PFSK-1 (cell line): ENCODE measurements around the gene SP2.

ENCODE experiments used
- POLR2AphosphoS5 ChIP-seq: IDR thresholded peaks from 2 replicates; pipeline ENCODE4 v1.6.1; 2012; ENCODE audit warnings: low read depth, mild to moderate bottlenecking, control low read depth, low read length, moderate library complexity
- TAF1 ChIP-seq: IDR thresholded peaks from 2 replicates; pipeline ENCODE4 v1.6.1; 2012; ENCODE audit warnings: low read length, control low read depth, borderline replicate concordance; ENCODE audit not compliant: insufficient read depth

DNA sequence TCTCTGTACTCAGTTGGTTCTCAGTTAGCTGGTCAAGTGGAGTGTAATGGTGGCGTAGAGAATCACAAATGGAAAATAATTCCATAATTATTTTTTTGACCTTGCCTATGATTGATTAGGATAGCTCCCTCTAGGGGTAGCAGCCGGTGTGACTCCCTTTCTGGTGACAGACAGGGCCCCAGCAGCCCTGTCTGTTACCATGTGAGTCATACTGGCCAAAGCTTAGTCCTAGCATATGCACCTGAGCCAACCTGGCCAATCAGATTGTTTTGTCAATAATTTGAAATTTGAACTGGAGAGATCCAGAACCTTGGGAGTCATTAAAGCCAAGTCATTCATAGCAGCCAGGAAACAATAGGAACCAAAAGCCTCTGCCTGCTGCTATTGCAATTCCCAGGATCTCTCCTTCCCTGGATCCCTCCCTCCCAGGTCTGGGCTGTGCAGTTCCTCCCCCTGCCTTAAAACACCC, 50.9 kb downstream of the SP2 start:
- TF ChIP-seq POLR2AphosphoS5 (no peak), TAF1 (no peak)
